GM18873 (cell line): ENCODE data around the gene GCSH.
"Not testable (repeated sequence)": the region's sequence is repeated elsewhere in the genome, so short reads cannot be mapped to it uniquely, and the experiment has no call there.

Experiments
- ATAC-seq: cut with Tn5 transposase; IDR thresholded peaks from one replicate; pipeline ENCODE4 v1.9.1; 2021; ENCODE audit warnings: mild to moderate bottlenecking, moderate library complexity, moderate number of reproducible peaks; ENCODE audit not compliant: unreplicated experiment, low FRiP score

GCSH gene

DNA sequence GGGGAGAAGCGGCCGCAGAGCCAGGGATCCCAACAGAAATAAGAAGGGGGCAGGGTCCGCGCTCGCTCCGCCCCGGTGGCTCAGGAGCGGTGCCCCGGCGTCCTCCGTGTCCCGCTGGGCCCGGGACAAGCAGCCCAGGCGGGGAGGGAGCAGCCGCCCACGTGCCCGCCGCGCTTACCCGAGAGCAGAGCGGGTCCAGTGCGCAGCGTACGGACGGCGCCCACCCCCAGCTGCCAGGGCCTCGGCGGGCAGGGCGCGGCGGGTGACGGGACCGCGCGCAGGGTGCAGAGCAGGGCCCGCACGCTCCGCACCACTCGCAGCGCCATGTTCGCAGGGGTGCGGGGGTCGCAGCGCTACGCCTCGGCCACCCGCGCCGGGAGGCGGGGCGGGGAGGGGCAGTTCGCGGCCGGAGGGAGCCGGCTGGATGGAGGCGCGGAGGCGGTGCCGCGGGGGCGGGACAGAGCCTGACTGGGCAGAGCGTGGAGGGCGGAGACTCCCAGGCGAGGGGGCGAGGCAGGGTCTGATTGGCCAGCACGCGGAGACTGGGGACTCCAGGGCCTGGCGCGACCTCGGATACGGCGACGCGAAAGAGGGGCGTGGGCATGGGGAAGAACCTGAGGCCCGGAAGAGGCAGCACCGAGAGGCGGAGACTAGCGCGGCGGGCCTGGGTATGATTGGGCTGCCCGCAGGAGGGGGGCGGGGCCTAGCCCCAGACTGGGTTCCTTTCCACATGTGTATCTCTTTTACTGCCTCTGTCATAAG lies at the start of gene GCSH:
Gene GCSH, minus strand, starts transcription at position 443 of the 762 bp plus-strand sequence. Its CDS starts 117 bp downstream, at position 326.
- peak; percentile 98 for ATAC-seq

DNA sequence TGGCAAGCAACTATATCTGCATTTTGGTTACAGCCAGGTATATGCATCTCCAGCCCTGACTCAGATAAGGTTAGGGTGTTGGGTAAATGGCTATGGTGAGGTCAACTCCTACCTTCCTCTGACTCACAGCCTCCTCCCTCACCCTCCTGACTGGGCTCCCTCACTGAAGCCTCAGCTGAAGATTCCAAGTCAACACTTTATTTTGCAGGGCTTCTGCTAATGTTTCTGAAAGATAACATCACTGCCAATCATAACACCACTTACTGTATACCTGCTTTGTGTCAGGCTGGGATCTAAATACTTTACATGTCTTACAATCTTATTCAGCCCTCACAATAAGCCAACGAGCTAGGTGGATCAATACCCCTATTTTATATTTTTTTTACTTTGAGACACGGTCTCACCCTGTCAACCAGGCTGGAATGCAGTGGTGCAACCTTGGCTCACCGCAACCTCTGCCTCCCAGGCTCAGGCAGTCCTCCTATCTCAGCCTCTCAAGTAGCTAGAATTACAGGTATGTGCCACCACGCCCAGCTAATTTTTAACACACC lies 47.8 kb upstream of the GCSH start:
- no peak for ATAC-seq

DNA sequence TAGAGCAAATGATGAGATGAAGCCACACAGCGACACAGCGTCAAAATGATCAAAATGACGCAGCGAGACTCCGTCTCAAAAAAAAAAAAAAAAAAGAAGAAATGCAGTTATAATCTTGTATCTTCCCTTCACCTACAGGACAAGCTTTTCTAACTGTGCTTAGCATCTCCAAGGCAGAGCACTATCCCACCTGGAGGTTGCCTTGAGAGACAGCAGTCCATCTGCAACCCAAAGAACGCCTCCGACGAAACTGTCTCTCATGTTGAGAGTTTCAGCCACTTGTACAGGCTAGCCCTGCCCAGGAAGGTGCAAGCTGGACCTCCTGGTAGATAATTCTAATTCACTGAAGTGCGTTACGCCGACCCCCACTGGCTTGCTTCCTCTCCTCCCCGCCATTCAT lies 46.7 kb upstream of the GCSH start:
- ATAC-seq, result no peak

DNA sequence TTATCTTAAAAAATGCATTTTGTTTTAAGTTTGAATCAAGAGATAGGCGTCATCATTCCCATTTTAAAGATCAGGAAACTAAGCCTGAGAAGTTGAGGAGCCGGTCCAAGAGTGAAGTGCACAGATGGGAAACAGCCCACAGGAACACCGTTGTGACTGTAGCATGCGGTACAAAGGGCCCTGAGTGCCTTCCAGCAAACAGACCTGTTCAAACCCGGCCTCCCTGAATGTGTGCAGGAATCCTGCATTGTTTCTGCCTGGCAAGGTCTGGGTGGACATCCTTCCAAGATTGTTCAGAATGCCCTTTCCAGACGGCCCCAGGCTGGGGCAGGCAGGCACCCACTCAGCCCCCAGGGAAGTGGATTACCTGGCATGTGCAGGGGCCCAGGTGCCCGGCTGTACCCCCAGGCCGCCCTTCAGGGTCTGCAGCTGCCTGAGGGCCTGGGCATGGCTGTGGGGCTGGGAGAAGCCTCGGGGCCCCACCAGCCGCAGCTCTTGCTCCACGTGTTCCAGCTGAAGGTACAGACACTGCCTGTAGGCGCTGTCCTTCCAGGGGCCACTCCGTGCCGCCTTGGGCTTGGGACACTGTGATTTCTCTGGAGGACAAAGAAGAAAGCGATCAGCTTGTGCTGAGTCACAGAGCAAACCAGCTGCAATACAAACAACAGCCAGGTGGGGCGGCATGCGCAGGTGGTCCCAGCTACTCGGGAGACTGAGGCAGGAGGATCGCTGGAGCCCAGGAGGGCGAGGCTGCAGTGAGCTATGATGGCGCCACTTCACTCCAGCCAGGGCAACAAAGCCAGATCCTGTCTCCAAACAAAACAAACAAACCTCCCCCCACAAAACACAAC lies 45.0 kb upstream of the GCSH start:
- no peak for ATAC-seq

DNA sequence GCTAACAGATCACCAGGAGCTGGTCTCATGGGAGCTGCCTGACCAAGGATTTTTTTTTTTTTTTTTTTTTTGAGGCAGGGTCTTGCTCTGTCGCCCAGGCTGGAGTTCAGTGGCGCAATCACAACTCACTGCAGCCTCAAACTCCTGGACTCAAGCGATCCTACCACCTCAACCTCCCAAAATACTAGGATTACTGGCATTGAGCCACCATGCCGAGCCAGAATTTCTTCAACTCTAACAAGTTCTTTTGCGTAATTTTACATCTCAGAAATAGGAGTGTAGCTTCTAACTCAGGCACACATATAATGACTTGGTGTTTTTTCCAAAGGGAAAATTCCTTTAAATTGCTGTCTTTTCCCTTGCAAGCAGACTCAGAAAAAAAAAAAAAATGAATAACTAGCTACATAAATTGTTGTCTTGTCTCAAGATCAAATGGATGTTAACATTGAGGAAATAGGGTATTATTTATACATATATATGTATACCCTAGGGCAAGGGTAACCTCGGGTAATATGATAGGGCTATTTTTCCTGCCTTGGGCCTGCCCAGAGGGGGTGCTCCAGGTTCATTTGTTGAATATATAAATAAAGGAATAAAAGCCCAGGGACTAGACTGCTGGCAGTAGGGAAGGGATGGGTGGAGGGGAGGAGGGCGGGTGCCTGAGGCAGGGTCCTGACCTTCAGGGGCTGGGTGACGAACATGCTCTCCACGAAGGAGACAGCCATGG lies 42.8 kb upstream of the GCSH start:
- ATAC-seq, result no peak

DNA sequence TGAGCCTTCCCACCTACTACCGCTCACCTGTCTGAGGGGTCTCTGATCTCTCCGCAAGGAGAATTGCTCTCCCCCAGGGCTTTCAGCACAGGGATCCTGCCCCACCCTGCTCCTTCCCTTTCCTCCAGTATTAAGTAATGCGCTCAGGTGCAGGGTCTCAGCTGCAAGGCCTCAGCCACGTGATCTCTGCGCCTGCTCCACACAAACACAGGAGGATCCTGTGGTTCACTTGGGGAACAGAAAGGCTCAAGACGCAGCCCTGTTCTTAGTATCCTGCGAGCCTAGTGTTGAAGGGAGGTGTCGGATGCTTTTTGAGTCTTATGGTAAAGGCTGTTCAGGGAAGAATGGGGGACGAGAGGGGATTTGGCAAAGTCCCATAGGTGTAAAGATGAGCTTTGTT lies 41.6 kb upstream of the GCSH start:
- ATAC-seq, result no peak

DNA sequence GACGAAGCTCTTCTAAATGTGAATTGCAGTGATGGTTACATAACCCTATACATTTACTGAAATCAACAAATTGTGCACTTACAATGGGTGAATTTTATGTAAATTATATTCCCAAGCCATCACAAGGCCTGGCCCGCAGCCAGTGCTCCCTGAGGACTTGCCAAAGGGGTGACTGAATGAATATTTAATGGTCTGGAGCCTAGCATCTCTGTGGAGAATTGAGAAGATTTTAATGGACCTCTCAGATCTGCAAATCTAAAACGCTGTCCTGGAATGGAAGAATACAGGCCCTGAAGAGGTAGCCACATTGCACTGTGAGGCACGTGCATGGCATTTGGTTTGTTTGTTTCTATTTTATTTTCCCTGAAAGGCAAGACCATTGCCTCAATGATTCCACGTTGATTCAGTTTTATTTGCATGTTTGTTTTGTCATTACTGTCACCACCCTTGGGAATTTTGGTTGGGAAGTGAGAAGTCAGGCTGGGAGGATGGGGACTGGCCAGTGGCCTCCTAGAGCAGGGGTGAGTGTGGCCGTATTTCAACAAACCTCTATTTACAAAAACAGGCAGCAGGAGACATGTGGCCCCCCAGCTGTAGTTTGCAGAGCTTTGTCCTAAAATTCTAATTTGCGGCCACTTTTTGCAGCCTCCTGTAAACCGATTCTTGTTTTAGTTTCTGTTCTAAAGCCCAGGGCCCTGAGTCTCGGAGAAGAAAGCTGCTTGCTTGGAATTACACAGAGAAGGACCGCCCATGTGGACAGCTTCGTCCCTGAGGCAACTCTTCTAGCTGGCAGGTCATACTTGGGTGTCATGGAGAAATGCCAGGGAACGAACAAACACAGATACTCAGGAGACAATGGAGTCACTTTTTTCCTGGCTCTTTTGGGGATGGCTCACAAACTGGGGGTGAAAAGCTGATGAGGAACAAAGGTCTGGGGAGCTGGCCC lies 40.5 kb upstream of the GCSH start:
- no peak for ATAC-seq

DNA sequence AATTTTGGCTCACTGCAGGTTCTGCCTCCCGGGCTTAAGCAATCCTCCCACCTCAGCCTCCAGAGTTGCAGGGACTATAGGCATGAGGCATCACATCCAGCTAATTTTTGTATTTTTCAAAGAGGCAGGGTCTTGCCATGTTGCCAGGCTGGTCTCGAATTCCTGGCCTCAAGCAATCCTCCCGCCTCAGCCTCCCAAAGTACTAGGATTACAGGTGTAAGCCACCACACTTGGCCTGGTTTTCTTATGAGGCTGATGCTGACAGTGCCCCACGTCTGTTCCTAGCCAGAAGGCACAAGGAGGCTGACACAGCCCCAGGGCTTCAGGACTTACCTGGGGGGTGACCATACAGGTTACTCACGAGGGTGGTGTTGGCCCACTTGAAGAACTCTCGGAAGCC lies 33.9 kb upstream of the GCSH start:
- no peak for ATAC-seq

DNA sequence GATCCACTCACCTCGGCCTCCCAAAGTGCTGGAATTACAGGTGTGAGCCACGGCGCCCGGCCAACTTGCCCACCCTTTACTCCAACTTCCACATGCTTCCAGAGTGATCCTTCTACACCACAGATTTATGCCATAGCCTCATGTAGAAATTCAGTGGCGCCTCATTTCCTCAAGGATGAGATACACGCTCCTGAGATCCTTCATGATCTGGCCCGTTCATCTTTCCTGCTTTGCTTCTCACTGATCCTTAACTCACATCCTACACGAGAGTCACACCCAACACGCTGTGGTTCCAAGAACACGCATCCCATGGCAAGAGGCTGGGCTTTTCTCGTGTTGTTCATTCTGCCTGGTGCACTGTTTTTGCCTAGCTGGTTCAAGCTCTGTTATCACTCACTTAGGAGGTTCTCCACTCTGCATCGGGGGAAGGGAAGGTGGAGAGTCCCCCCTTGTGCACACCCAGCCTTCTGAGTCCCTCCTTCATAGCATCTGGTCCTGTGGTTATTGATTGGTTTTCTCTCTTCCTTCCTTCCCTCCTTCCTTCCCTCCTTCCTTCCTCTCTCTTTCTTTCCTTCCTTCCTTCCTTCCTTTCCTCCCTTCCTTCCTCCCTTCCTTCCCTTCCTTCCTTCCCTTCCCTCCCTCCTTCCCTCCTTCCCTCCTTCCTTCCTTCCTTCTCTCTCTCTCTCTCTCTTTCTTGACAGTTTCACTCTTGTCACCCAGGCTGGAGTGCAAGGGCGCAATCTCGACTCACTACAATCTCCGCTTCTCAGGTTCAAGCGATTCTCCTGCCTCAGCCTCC lies 32.7 kb upstream of the GCSH start:
- no peak for ATAC-seq

DNA sequence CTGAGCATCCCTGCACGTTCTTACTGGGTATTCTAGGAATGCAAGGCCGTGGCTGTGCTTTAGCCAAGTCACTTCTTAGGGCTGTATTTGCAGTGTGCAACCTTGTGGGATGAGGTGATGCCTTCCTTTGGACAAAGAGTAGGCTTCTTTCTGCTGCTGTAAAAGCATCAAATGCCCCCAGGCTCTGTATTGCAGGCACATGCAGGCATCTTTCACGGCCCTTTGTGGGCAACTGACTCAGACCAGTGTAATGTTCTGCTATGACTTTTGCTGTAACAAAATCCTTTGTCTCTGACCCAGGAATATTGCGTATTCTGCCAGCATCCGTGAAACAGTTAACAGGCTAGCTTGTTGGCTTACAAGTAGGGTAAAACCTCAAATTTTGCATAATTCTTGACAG lies 30.9 kb upstream of the GCSH start:
- ATAC-seq, result no peak

DNA sequence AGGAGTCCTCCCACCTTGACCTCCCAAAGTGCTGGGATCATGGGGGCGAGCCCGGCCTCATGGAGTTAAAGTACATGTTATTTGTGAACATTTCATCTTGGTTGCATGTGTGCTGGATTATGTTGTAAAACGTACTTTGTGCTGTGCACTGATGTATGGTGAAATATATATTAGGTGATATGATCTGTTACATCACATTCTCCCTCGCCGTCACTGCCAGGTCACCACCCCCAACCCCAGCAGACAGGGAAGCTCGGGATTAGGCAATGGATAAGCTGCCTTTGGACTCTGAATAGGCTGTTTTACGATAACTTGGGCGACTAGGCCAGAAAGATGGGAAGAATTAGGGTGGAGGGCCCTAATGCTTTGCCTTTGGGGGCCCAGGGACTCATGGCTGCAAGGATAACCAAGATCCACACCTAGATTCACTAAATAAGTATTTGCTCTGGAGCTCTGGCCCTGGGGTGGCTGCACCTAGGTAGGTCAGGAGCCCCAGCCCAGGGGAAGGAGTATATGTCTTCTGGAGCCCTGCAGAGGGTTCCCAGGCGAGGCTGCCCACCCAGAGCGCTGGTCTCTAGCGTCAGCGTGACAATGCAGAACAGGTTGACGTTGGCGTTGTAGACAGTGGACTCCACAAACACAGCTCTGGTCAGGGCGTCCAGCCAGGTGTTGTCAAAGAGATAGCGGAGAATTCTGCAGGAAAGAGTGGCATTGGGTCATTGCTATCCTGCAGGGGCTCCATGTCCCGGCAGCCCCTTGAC lies 27.1 kb upstream of the GCSH start:
- ATAC-seq, result no peak

DNA sequence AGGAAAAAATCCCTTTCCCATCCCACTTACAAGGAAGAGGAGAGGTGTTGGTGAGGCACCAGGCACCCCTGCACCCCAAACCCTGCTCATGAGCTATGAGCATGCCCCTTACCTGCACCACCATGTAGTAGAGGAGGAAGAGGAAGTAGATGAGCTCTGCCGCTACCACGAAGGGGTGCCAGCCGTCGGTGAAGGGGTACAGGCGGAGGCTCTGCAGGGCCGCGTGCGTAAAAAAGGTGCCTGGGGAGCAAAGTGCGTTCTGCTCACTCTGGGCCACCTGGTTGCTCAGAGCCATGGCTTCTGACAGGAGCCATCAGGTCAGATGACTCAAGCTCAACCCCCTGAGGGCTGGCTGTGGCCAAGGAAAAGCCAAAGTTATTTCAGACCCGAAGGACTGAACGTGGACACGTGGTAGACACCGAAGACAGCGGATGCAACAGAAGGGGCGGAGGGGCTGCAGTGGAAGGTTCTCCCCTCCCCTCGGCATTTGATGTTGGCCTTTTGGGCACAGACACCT lies 25.3 kb upstream of the GCSH start:
- ATAC-seq, result no peak

DNA sequence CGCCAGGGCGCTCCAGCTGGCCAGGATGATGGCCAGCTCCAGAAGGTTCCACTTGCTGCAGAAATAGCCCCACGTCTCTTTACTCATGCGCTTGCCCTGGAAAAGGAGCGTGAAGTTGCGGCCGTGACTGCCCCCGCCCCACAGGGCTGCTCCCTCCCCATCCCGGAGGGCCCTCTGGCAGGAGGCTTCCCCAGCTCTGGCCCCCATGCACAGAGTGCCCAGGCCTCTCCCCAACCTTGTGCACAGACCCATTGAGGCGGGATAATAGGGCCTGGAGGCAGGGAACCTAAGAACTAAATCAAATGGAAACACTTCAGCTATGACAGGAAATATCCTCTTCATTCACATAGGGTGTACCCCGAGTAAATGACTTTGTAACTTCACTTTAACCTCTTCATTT lies 21.2 kb upstream of the GCSH start:
- ATAC-seq, result no peak

DNA sequence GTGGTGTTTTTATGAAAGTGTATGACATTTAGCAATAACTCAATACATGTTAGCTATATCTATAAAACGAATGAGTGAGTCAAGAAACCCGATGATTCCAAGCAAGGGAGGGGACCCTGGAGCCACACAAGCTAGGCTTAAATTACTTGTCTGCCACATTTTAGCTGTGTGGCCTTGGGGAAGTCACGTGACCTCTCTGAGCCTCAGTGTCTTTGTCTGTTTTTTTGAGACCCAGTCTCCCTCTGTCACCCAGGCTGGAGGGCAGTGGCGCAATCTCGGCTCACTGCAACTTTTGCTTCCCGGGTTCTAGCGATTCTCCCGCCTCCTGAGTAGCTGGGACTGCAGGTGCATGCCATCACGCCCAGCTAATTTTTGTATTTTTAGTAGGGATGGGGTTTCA lies 20.1 kb upstream of the GCSH start:
- ATAC-seq, result no peak

DNA sequence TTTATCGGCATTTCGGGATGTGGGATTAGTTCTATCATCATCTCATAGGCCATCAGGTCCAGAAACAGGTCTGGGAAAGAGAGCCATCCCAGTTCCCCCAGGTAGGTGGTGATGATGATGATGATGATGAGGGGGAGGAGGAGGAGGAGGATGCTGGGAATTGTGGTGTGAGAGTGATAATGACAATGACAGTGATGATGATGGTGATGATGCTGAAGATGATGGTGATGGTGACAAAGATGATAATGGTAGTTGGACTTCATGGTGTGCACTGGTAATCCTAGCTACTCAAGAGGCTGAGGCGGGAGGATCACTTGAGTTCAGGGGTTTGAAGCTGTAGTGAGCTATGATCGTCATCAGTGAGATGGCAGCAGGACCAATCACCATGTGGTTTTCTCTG lies 16.3 kb upstream of the GCSH start:
- no peak for ATAC-seq

DNA sequence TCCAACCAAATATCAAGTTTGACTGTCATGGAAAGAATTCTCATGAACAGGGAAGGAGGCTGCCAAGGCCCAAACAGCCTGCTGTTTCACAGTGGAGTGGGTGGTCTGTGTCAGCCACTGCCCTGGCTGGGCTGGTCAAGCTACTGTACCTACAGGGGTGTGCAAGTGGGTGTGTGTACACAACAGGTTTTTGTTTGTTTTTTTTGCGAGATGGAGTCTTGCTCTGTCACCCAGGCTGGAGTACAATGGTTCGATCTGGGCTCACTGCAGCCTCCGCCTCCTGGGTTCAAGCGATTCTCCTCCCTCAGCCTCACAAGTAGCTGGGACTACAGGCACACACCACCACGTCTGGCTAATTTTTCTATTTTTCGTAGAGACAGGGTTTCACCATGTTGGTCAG lies 13.1 kb upstream of the GCSH start:
- not testable (repeated sequence) for ATAC-seq

DNA sequence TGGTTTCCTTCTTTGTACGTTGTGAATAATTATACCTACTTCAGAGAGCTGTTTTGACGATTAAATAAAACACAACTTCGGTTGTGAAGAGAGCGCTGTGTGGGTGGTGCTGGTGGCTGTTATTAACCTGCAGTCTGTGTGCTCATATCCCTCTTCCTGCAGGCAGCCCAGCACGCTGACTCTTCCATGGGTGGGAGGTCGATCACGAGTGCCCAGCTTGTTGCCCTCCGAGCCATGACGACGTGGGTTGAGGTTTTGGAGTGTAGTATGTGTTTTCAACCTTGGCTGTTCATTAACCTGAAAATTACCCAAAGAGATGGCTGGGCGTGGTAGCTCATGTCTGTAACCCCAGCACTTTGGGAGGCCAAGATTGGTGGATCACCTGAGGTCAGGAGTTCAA lies 11.3 kb upstream of the GCSH start:
- ATAC-seq, result no peak
